Lung (tissue), 12 donors: ENCODE measurements around the gene TRIM63. TPM values are rescaled to one million over a fixed set of nuclear protein-coding genes. Genes with fewer than 3 reads are reported as not detected.

Experiments
- ATAC-seq: fragments of 200-7000 bp; cut with Tn5 transposase; one replicate; pipeline ENCODE4 v1.9.1; 2020; ENCODE audit warnings: moderate number of reproducible peaks; ENCODE audit not compliant: insufficient read depth, low FRiP score
- DNase-seq, 3 donors: peaks; one replicate each; pipeline ENCODE4 v3.0.0-alpha.2; 2013 to 2017
- H3K27ac ChIP-seq, 2 donors: one replicate each; pipeline ENCODE4 v1.5.1; 2013; ENCODE audit warnings: mild to moderate bottlenecking in 2 of 2, moderate library complexity in 2 of 2, control low read depth in 1 of 2, inconsistent platforms in 1 of 2, low read depth in 1 of 2, low read length in 1 of 2
- H3K27me3 ChIP-seq, 3 donors: one replicate each; pipeline ENCODE4 v1.5.1; 2013; ENCODE audit warnings: low read length in 2 of 3; ENCODE audit not compliant: control insufficient read depth in 3 of 3, insufficient read depth in 3 of 3
- H3K36me3 ChIP-seq, 4 donors: one replicate each; pipeline ENCODE4 v1.5.1; 2013; ENCODE audit warnings: low read length in 4 of 4, mild to moderate bottlenecking in 1 of 4, moderate library complexity in 1 of 4; ENCODE audit not compliant: control insufficient read depth in 4 of 4, insufficient read depth in 4 of 4
- H3K4me1 ChIP-seq, 5 donors: one replicate each; pipeline ENCODE4 v1.5.1; 2013; ENCODE audit warnings: low read length in 5 of 5, mild to moderate bottlenecking in 2 of 5, moderate library complexity in 1 of 5; ENCODE audit not compliant: control insufficient read depth in 5 of 5, insufficient read depth in 5 of 5
- H3K4me3 ChIP-seq: one replicate; pipeline ENCODE4 v1.5.1; 2013; ENCODE audit warnings: mild to moderate bottlenecking, control low read depth, moderate library complexity
- H3K9ac ChIP-seq, 2 donors: one replicate each; pipeline ENCODE4 v1.5.1; 2013; ENCODE audit warnings: low read length in 2 of 2, control low read depth in 1 of 2; ENCODE audit not compliant: insufficient read depth in 1 of 2
- H3K9me3 ChIP-seq, 4 donors: one replicate each; pipeline ENCODE4 v1.5.1; 2013; ENCODE audit warnings: low read length in 3 of 4, mild to moderate bottlenecking in 1 of 4, moderate library complexity in 1 of 4; ENCODE audit not compliant: control insufficient read depth in 4 of 4, insufficient read depth in 3 of 4
- WGBS, 2 donors: extraction: QIAGEN DNeasy Blood & Tissue Kit; methylation state at CpG; one replicate each; pipeline ENCODE4 v1.1.7; 2013; 5-methylcytosine and 5-hydroxymethylcytosine counted together
- polyA plus RNA-seq, 2 donors: library from polyadenylated mRNA; stranded (reverse); fragments of 200-250 nt; gene quantifications; one replicate each; pipeline ENCODE4 v1.2.1, GENCODE V29; 2013
- total RNA-seq, 2 donors: library from RNA; depleted of rRNA in 1 of 2; stranded (reverse); fragments of >200 nt in 1 of 2; gene quantifications; one replicate each; pipeline ENCODE4 v1.2.1, GENCODE V29; 2014 to 2021
- TF ChIP-seq, protein P1 (sequence below): IDR thresholded peaks from 2 replicates; pipeline ENCODE4 v1.5.1; 2012; ENCODE audit warnings: mild to moderate bottlenecking; ENCODE audit errors: control extremely low read depth, extremely low read depth
- donor health status: control.
- donor health status: control.
- donor health status: Bipolar disorder and iron deficiency.
- donor health status: healthy.
- donor health status: DM: yes; HTN: yes; CAD: no.

TRIM63 gene
- total and polyA plus RNA-seq, 4 donors: 0.12 to 0.31 (median 0.19) TPM

DNA sequence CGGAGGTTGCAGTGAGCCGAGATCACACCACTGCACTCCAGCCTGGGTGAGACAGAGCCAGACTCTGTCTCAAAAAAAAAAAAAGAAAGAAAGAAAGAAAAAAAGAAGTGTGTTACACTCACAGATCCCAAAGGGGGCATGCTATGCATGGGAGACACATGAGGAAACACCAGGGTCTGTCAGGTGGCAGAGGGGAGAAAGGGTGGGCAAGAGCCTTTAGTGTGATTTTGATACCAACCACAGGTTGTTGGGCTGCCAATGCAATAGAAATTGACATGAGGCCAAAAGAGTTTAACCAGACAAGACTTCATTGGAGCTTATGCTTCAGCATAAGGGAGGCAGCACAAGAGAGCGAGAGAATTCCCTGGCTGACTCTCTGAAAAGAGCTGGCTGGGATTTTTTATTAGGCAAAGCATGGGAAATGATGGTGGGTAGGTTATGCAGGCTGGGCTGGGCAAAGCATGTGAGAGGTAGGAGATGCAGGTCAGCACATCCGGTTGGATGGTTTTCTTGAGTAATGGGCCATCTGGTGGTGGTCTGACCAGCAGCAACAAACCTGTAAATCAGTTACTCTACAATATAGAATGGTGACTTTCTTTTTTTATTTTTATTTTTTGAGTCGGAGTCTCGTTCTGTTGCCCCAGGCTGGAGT lies 57.5 kb downstream of the TRIM63 start:
- no peak overlapping the region for H3K27ac ChIP-seq
- no peaks in the 10 kb centered on the region for H3K36me3 ChIP-seq
- no peak for DNase-seq
- TF ChIP-seq, protein P1, sequence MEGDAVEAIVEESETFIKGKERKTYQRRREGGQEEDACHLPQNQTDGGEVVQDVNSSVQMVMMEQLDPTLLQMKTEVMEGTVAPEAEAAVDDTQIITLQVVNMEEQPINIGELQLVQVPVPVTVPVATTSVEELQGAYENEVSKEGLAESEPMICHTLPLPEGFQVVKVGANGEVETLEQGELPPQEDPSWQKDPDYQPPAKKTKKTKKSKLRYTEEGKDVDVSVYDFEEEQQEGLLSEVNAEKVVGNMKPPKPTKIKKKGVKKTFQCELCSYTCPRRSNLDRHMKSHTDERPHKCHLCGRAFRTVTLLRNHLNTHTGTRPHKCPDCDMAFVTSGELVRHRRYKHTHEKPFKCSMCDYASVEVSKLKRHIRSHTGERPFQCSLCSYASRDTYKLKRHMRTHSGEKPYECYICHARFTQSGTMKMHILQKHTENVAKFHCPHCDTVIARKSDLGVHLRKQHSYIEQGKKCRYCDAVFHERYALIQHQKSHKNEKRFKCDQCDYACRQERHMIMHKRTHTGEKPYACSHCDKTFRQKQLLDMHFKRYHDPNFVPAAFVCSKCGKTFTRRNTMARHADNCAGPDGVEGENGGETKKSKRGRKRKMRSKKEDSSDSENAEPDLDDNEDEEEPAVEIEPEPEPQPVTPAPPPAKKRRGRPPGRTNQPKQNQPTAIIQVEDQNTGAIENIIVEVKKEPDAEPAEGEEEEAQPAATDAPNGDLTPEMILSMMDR: no peak
- H3K9me3 ChIP-seq: no peaks in the 10 kb centered on the region
- ATAC-seq: no peak
- H3K27me3 ChIP-seq: no peaks in the 10 kb centered on the region
- H3K4me3 ChIP-seq: no peak overlapping the region
- 73 to 83% methylated on average over 6 of the region's 6 CpGs for WGBS, 2 donors
- no peak overlapping the region for H3K9ac ChIP-seq
- H3K4me1 ChIP-seq: peaks cover 0 to 3% (median 0%) of the 10 kb centered on the region in 5 donors

DNA sequence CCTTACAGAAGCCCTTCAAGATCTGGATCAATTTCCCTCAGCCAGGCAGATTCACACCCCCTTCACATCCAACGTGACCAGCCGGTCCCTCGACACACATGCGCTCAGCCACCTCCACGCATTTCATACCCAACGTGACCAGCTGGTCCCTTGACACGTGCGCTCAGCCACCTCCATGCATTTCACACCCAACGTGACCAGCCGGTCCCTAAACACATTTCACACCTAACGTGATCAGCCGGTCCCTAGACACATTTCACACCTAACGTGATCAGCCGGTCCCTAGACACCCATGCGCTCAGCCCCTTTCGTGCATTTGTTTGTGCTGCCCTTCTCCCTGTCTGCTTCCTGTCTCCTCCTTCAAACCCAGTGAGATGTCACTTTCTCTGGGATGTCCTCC lies 60.7 kb downstream of the TRIM63 start:
- no peaks in the 10 kb centered on the region for H3K4me1 ChIP-seq
- no peak for DNase-seq
- WGBS, 2 donors: 93% methylated on average over 16 of the region's 16 CpGs
- H3K36me3 ChIP-seq: no peaks in the 10 kb centered on the region
- H3K4me3 ChIP-seq: no peak overlapping the region
- no peak overlapping the region for H3K9ac ChIP-seq
- no peaks in the 10 kb centered on the region for H3K9me3 ChIP-seq
- H3K27me3 ChIP-seq: no peaks in the 10 kb centered on the region
- TF ChIP-seq, protein P1: no peak
- no peak for ATAC-seq
- no peak overlapping the region for H3K27ac ChIP-seq

DNA sequence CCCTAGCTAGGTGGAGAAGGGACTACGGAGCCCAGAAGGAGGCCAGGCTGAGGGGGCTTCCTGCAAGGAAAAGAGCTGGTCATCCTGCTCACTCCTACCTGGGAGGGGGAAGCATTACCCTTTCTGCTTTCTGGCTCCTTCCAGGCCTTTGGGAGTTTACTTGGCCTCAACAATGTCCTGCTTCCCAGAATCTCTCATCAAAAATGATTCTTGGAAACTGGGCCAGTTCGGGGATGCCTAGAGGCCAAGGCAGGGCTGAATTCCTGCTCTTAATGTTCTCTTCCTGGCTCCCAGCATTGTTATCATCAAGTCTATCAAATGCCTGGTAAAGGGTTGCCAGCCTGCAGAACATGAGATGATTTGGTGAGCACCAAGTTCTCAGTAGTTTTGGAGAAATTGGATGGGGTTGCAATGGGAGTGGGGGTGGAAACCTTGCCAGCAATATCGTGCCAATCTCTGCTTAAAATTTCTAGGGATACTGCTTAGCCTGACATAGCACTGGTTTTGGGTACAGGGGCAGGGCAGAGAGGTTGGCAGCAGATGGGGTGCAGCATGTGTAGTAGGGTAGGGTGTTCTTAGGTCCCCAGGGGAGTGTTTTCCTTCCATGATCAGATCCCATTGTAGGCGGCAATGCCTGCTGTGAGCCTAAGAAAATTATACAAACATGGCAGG lies 61.9 kb downstream of the TRIM63 start:
- no peaks in the 10 kb centered on the region for H3K36me3 ChIP-seq
- no peak overlapping the region for H3K27ac ChIP-seq
- H3K27me3 ChIP-seq: no peaks in the 10 kb centered on the region
- ATAC-seq: no peak
- no peak overlapping the region for H3K4me3 ChIP-seq
- no peaks in the 10 kb centered on the region for H3K9me3 ChIP-seq
- no peaks in the 10 kb centered on the region for H3K4me1 ChIP-seq
- TF ChIP-seq, protein P1: no peak
- WGBS, 2 donors: 75 to 79% methylated on average over 4 of the region's 4 CpGs
- no peak for DNase-seq
- H3K9ac ChIP-seq: no peak overlapping the region
